Pancreas (tissue), 10 donors: ENCODE results near the gene AQP12A. TPM values are rescaled to one million over a fixed set of nuclear protein-coding genes. Genes with fewer than 3 reads are reported as not detected.
"Not testable (repeated sequence)": the region's sequence is repeated elsewhere in the genome, so short reads cannot be mapped to it uniquely, and the experiment has no call there.

Experiments used
- ATAC-seq, 4 donors: fragments of 200-7000 bp; cut with Tn5 transposase; one replicate each; pipeline versions ENCODE4 v1.8.0 to v1.9.1; 2020; ENCODE audit warnings: mild to moderate bottlenecking in 4 of 4, moderate library complexity in 4 of 4
- DNase-seq, 6 donors: peaks; one replicate each; pipeline ENCODE4 v3.0.0-alpha.2; 2020
- FAIRE-seq: peaks from 2 replicates; lab custom pipeline; 2012; peaks lifted over from hg19 to GRCh38; lab: Jason Lieb, UNC
- H3K27ac ChIP-seq, 4 donors: fragments of 200-600 bp; sonication (generic); 1 replicate in 3 of 4; 2 replicates in 1 of 4; pipeline versions ENCODE4 v1.5.0 to v1.8.0; 2020
- H3K27me3 ChIP-seq, 4 donors: fragments of 200-600 bp; one replicate each; pipeline ENCODE4 v1.8.0; 2021
- H3K36me3 ChIP-seq, 3 donors: fragments of 200-600 bp; sonication (generic) in 1 of 3; one replicate each; pipeline versions ENCODE4 v1.5.0 to v1.8.0; 2020 to 2021
- H3K4me1 ChIP-seq, 3 donors: fragments of 200-600 bp; one replicate each; pipeline ENCODE4 v1.8.0; 2021
- H3K4me3 ChIP-seq, 4 donors: fragments of 200-600 bp; sonication (generic) in 2 of 4; one replicate each; pipeline versions ENCODE4 v1.5.0 to v1.8.0; 2020 to 2021
- H3K9me3 ChIP-seq, 4 donors: fragments of 200-600 bp; one replicate each; pipeline ENCODE4 v1.8.0; 2021
- CTCF ChIP-seq, 4 donors: fragments of 200-600 bp; sonication (generic) in 3 of 4; IDR thresholded peaks; one replicate each; pipeline versions ENCODE4 v1.5.0 to v1.8.0; 2021; ENCODE audit warnings: antibody characterized with exemption in 4 of 4
- WGBS, 2 donors: extraction: QIAGEN DNeasy Blood & Tissue Kit; methylation state at CpG; one replicate each; pipeline ENCODE4 v1.1.7; 2013; 5-methylcytosine and 5-hydroxymethylcytosine counted together
- intact Hi-C, 3 donors: fragments of 100-400 bp; cut with DNase I; formaldehyde crosslinking; loops; one replicate each; pipeline versions ENCODE4 v1.11.1 to v1.14.2; 2022
- polyA plus RNA-seq, 2 donors: library from polyadenylated mRNA; stranded (reverse); fragments of 200-250 nt; gene quantifications; one replicate each; pipeline ENCODE4 v1.2.3, GENCODE V29; 2013
- total RNA-seq, 6 donors: library from RNA; stranded (reverse); fragmentation: NEBNext Ultra II Directional in 4 of 6; extraction: Animal tissue kit (Norgen Biotek cat#: 25700) in 4 of 6; gene quantifications; one replicate each; pipeline versions ENCODE4 v1.2.1 to v1.2.4, GENCODE V29; 2021 to 2023
- donor health status: healthy with polysubstance abuse.
- donor health status: DM: no; HTN: no; CAD: no; lungs with moderate emphysema.
- donor health status: DM: no; HTN: no; CAD: no.
- donor health status: control.
- donor health status: control.
- donor health status: Bipolar disorder and iron deficiency.
- donor health status: DM: yes; HTN: yes; CAD: no.
- donor health status: DM: no; HTN: no; CAD: no.
- donor health status: DM: no; HTN: no; CAD: no.
- donor health status: DM: yes; HTN: yes; CAD: no.

The AQP12A gene
- total RNA-seq (100 to 1,000 TPM in 4 of 6 donors, 10 to 100 TPM in 2; 46.6 to 163 (median 104) TPM), polyA plus RNA-seq (100 to 1,000 TPM; 284 to 744 TPM)

- peak within 1 kb of the TSS in 2 of 4 donors; percentile 48 to 50 for H3K27ac ChIP-seq
- H3K36me3 ChIP-seq, FAIRE-seq, H3K9me3 ChIP-seq, H3K27me3 ChIP-seq, intact Hi-C loops, H3K4me1 ChIP-seq: not testable (repeated sequence)
- DNase-seq = peak in 5 of 6 donors; percentile 55 to 86 (median 81)
- WGBS, 2 donors = 38 to 45% methylated on average over 22 to 32 of the region's 37 CpGs
- H3K4me3 ChIP-seq = peak within 1 kb of the TSS in 1 of 4 donors; percentile 29
- ATAC-seq = peak; percentile 72 to 84 (median 80)
Measured at GRCh38 chr2:240691631-240692420, at the start of gene AQP12A. TSS of gene AQP12A (plus strand) at chr2:240691866. CDS start at chr2:240691914, 48 bp downstream.

- intact Hi-C loops = loop anchor here in 1 of 3 donors (10.0 kb wide), 1 partner anchor 63 kb away; no protein-coding TSS in a partner anchor
- no peak for ATAC-seq
- no peak for FAIRE-seq
- Histone ChIP-seq H3K27ac (no peak overlapping the region), H3K9me3 (no peaks in the 10 kb centered on the region), H3K36me3 (no peaks in the 10 kb centered on the region), H3K4me3 (no peak overlapping the region), H3K27me3 (no peaks in the 10 kb centered on the region), H3K4me1 (no peaks in the 10 kb centered on the region)
- peak in 1 of 6 donors; percentile 66 for DNase-seq
- no peak for TF ChIP-seq CTCF (IDR thresholded peaks at IDR 0.05)
- 70 to 77% methylated on average over 35 to 36 of the region's 36 CpGs for WGBS, 2 donors
Measured at GRCh38 chr2:240642061-240642805, 49.4 kb upstream of the AQP12A start.

- 79 to 87% methylated on average over 11 of the region's 11 CpGs for WGBS, 2 donors
- Histone ChIP-seq H3K9me3 (no peaks in the 10 kb centered on the region), H3K27ac (no peak overlapping the region), H3K4me3 (no peak overlapping the region), H3K36me3 (no peaks in the 10 kb centered on the region), H3K4me1 (no peaks in the 10 kb centered on the region), H3K27me3 (no peaks in the 10 kb centered on the region)
- ATAC-seq (no peak), FAIRE-seq (no peak), DNase-seq (peak in 1 of 6 donors; percentile 64)
- intact Hi-C loops = loop anchor here in 1 of 3 donors (10.0 kb wide), 1 partner anchor 62 kb away; no protein-coding TSS in a partner anchor
- no peak for TF ChIP-seq CTCF (IDR thresholded peaks at IDR 0.05)
Measured at GRCh38 chr2:240642806-240643092, 48.9 kb upstream of the AQP12A start.

- FAIRE-seq (no peak), ATAC-seq (no peak), DNase-seq (peak in 1 of 6 donors; percentile 58)
- Histone ChIP-seq H3K4me3 (no peak overlapping the region), H3K27ac (no peak overlapping the region), H3K36me3 (no peaks in the 10 kb centered on the region), H3K27me3 (no peaks in the 10 kb centered on the region), H3K4me1 (no peaks in the 10 kb centered on the region), H3K9me3 (no peaks in the 10 kb centered on the region)
- intact Hi-C loops = loop anchor here in 1 of 3 donors (10.0 kb wide), 1 partner anchor 62 kb away; no protein-coding TSS in a partner anchor
- WGBS, 2 donors = 58 to 69% methylated on average over 12 to 13 of the region's 13 CpGs
- TF ChIP-seq CTCF (IDR thresholded peaks at IDR 0.05) = no peak
Measured at GRCh38 chr2:240643093-240643810, 48.4 kb upstream of the AQP12A start.

GRCh38 chr2:240643811-240644150 lies 47.9 kb upstream of the AQP12A start:
- H3K4me3 ChIP-seq = no peak overlapping the region
- no peak overlapping the region for H3K27ac ChIP-seq
- no peak for FAIRE-seq
- ATAC-seq = no peak
- H3K4me1 ChIP-seq = no peaks in the 10 kb centered on the region
- intact Hi-C loops = loop anchor here in 1 of 3 donors (10.0 kb wide), 1 partner anchor 61 kb away; no protein-coding TSS in a partner anchor
- H3K36me3 ChIP-seq = no peaks in the 10 kb centered on the region
- H3K27me3 ChIP-seq = no peaks in the 10 kb centered on the region
- TF ChIP-seq CTCF (IDR thresholded peaks at IDR 0.05) = no peak
- WGBS, 2 donors = 67 to 80% methylated on average over 15 of the region's 15 CpGs
- no peak for DNase-seq
- H3K9me3 ChIP-seq = no peaks in the 10 kb centered on the region
